HG03159 (cell line): ENCODE data around the gene GPR78.
"Not testable (repeated sequence)": the region's sequence is repeated elsewhere in the genome, so short reads cannot be mapped to it uniquely, and the experiment has no call there.

Source experiments
- ATAC-seq: cut with Tn5 transposase; IDR thresholded peaks from one replicate; pipeline ENCODE4 v1.9.1; 2021; ENCODE audit warnings: mild to moderate bottlenecking, moderate library complexity; ENCODE audit not compliant: unreplicated experiment

The GPR78 gene

DNA sequence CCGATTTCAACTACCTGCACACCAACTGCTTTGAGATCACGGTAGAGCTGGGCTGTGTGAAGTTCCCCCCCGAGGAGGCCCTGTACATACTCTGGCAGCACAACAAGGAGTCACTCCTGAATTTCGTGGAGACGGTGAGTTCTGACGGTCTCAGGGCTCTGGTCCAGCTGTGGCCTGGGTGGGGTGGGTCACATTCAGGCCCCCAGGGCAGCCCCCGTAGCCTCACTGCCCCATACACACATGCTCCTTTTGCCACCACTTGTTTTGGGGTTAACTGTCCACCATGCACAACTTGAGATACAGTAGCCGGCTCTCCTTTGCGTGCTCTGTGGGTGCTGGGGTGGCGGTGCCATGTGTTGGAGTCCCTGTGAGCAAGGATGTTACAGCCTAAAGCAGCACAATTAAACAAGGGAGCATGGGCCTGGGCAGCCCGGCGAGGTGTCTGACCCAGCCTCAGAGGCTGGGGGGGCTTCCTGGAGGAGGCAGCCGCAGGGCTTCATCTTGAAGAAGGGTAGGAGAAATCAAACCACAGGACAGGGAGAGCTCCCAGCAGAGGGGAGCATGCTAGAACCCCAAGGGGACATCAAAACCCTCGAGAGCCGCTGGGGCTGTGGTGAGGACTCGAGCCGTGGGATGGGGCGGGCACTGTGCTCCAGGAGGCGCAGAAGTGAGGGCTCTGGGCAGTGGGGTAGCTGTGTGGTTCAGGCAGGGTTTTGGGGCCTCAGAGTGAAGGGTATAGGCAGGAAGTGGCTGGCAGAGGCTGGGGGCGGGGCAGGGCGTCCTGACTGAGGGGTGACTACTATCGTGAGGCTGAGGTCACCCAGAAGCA, 34.4 kb downstream of the GPR78 start:
- ATAC-seq, result no peak

- no peak for ATAC-seq
Observed at GRCh38 chr4:8615366-8615765, 35.2 kb downstream of the GPR78 start.

DNA sequence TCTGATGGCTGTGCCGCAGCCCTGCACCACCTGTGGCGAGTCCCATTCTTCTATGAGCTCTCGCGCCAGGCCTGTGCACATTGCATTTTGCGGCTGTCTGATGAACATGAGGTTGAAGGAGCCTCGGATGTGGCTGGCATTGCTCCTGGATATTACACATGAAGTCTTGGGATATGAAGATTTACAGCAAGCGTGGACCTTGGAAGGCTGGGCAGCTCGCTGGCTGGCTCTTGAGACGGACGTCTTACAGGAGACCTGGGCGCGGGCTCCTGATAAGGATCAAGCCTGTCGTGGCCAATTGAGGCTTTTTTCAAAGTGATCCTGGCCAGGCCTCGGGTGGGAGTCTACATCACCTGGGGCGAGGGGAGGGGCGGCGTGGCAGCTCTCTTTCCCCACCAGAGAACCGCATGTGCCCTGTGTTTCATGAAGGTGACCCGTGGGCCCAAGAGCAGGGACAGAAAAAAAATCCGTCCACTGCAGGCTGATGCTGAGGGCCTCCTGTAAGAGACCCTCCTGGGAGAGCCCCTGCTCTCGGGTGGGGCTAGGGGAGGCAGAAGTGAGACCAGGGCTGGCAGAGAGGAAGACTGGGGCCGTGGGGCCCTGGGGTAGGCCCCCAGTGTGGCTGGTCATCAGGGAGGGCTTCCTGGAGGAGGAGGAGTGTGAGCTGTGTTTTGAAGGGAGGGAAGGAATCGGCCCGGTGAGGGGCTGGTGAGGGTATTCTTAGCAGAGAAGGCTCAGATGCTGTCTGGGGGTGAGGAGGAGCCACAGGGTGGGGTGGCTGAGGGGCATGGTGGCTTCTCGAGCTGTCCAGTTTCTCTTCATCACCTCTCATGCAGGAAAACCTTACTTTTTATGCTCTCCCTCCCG, 36.0 kb downstream of the GPR78 start:
- ATAC-seq, result no peak

- no peak for ATAC-seq
Observed at GRCh38 chr4:8616831-8617230, 36.6 kb downstream of the GPR78 start.

DNA sequence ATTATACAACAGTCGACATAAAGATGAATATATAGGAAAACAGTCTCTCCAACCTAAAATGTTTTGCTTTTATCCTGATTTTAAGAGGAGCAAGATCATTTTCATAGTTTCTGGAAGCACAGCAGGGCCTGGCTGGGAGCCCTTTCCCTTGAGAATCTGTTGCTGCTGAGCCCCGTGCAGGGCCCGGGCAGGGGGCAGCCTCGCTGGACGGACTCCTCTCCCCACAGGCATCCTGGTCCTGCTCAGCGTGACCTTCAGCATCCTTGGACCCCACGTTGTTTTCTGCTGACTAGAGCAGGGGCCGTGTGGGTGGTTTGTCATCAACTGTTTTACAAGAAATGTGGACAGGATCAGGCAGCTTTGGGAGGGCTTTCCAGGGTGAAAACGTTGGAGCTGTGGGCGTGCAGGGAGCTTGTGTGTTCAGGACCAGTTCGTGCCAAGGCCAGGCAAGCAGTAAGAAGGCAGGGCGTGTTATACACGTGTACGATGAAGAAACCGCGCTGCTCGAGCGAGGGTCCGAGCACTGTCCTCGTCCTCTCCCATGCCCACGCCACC, 37.4 kb downstream of the GPR78 start:
- ATAC-seq, result no peak

GRCh38 chr4:8618421-8618820, 38.2 kb downstream of the GPR78 start:
- ATAC-seq, result no peak

- ATAC-seq, result no peak
Observed at GRCh38 chr4:8618961-8619720, 38.9 kb downstream of the GPR78 start.

DNA sequence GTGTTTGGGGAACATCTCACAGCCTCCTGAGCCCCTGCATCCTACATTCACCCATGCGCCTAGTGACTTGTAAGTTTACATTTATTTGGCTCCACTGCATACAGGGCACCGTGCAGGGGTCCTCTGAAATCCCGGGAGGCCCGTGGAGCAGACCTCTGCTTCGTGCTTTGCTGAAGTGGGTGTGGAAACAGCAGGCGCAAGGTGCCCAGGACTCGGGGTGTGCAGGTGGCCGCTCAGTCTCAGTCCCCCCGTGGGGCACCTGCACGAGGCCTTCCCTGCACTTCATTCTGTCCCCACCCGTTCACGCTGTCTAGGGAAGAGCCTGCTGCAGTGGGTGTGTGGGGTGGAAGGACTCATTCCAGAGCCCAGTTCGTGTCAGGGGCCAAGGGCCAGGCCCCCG, 40.9 kb downstream of the GPR78 start:
- ATAC-seq, result not testable (repeated sequence)

DNA sequence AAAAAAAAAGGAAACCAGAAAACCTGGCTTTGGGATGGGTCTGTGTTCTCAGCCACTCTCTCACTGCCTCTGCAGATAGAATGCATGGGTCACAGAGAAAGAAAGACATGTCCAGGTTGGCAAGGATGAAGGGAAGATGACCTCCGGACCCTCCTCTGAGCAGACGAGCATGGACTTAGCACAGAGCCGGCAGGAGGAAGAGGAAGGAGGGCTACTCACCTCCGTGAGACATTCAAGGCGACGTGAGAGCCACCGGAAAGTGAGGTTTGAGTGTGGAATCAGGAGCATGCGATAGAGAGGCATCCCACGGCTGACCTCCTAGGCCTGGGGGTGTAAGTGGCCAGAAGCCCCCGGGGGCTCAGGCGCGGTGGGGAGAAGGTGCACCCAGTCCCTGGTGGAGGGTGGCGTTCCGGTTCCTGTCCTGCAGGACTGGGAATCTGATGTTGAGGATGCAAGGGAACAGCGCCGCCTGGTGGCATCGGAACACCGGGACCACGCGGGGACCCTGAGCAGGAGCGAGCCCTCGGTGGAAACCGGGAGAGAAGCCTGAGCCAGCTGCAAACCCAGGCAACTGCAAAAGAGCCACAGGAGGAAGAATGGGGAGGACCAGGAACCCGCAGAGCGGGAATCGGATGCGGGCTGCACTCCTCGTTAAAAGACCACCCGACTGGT, 44.5 kb downstream of the GPR78 start:
- not testable (repeated sequence) for ATAC-seq

DNA sequence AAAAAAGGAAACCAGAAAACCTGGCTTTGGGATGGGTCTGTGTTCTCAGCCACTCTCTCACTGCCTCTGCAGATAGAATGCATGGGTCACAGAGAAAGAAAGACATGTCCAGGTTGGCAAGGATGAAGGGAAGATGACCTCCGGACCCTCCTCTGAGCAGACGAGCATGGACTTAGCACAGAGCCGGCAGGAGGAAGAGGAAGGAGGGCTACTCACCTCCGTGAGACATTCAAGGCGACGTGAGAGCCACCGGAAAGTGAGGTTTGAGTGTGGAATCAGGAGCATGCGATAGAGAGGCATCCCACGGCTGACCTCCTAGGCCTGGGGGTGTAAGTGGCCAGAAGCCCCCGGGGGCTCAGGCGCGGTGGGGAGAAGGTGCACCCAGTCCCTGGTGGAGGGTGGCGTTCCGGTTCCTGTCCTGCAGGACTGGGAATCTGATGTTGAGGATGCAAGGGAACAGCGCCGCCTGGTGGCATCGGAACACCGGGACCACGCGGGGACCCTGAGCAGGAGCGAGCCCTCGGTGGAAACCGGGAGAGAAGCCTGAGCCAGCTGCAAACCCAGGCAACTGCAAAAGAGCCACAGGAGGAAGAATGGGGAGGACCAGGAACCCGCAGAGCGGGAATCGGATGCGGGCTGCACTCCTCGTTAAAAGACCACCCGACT, 50.2 kb downstream of the GPR78 start:
- ATAC-seq, result not testable (repeated sequence)

DNA sequence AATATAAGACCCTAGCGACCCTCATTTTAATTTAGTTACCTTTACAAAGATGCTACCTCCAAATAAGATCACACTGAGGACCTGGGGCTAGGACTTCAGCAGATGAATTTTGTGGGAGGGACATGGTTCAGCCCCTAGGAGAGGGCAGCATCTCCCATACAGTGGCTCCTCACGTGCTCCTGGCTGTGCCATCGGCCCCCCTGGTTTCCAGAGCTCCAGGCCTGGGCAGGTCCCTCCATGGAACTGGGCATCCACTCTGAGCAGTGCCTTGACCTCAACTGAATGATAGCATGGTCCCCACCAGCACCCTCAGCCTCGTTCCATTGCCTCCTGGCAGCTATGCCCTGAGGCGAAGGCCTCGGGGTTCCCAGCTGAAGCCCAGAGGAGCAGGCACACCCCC, 51.7 kb downstream of the GPR78 start:
- ATAC-seq, result not testable (repeated sequence)

- ATAC-seq, result not testable (repeated sequence)
Observed at GRCh38 chr4:8634773-8635172, 54.6 kb downstream of the GPR78 start.

DNA sequence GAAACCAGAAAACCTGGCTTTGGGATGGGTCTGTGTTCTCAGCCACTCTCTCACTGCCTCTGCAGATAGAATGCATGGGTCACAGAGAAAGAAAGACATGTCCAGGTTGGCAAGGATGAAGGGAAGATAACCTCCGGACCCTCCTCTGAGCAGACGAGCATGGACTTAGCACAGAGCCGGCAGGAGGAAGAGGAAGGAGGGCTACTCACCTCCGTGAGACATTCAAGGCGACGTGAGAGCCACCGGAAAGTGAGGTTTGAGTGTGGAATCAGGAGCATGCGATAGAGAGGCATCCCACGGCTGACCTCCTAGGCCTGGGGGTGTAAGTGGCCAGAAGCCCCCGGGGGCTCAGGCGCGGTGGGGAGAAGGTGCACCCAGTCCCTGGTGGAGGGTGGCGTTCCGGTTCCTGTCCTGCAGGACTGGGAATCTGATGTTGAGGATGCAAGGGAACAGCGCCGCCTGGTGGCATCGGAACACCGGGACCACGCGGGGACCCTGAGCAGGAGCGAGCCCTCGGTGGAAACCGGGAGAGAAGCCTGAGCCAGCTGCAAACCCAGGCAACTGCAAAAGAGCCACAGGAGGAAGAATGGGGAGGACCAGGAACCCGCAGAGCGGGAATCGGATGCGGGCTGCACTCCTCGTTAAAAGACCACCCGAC, 55.8 kb downstream of the GPR78 start:
- not testable (repeated sequence) for ATAC-seq
